Muscle of leg (tissue), 11 donors: ENCODE measurements around the gene RAPGEF5. TPM values are rescaled to one million over a fixed set of nuclear protein-coding genes. Genes with fewer than 3 reads are reported as not detected.

Source experiments
- DNase-seq: peaks from one replicate; pipeline ENCODE4 v3.0.0; 2013
- H3K27ac ChIP-seq: one replicate; pipeline ENCODE4 v1.5.1; 2013; ENCODE audit warnings: mild to moderate bottlenecking, low read length, control low read depth
- H3K27me3 ChIP-seq: one replicate; pipeline ENCODE4 v1.6.1; 2013; ENCODE audit warnings: low read length; ENCODE audit not compliant: control insufficient read depth, insufficient read depth
- H3K36me3 ChIP-seq: one replicate; pipeline ENCODE4 v1.6.1; 2013; ENCODE audit warnings: low read length; ENCODE audit not compliant: control insufficient read depth, insufficient read depth
- H3K4me1 ChIP-seq: one replicate; pipeline ENCODE4 v1.6.1; 2013; ENCODE audit warnings: low read length; ENCODE audit not compliant: control insufficient read depth, insufficient read depth
- H3K4me3 ChIP-seq: one replicate; pipeline ENCODE4 v1.5.1; 2013; ENCODE audit warnings: low read length, control low read depth
- H3K9me3 ChIP-seq: replicated peaks from 2 replicates; pipeline ENCODE4 v1.6.1; 2013; ENCODE audit warnings: low read depth, low read length; ENCODE audit not compliant: control insufficient read depth
- WGBS: methylation state at CpG from one replicate; pipeline ENCODE4 v1.1.5; 2013; ENCODE audit warnings: missing lambda C conversion rate; ENCODE audit not compliant: insufficient coverage; 5-methylcytosine and 5-hydroxymethylcytosine counted together
- polyA plus RNA-seq, 8 donors: library from polyadenylated mRNA; unstranded; fragments of 120-200 nt; gene quantifications; one replicate each; pipeline versions ENCODE4 v1.2.1 to v1.2.3, GENCODE V29; 2013; ENCODE audit warnings: inconsistent platforms in 1 of 8, low replicate concordance in 1 of 8; ENCODE audit not compliant: insufficient read length in 8 of 8, insufficient read depth in 1 of 8
- total RNA-seq: library from RNA; stranded (reverse); fragments of 120-200 nt; gene quantifications from one replicate; pipeline ENCODE4 v1.2.4, GENCODE V29; 2013

RAPGEF5 gene
- total and polyA plus RNA-seq, 9 donors, result 11.2 to 21.8 (median 13.5) TPM

DNA sequence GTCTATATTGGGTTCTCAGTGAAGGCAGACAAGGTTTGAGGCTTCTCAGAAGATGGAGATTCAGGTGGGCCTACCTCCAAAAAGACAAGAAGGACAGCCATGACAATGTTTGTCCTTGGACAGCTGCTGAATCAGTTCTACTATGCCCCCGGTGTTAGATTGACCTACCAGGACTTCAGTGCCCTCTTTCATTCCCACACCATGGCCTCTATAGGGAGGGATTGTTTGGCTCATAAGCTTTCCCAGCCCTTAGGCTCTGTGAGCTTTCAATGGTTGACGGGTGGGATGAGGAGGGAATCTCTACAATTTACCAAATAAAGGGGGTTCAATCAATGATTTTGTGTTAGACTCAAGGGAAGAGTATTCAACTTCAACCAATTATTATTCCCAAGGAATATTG lies 23.4 kb upstream of the RAPGEF5 start:
- Histone ChIP-seq H3K27ac (no peak overlapping the region), H3K36me3 (no peaks in the 10 kb centered on the region), H3K9me3 (no peaks in the 10 kb centered on the region), H3K4me3 (no peak overlapping the region), H3K4me1 (peaks cover 2% of the 10 kb centered on the region), H3K27me3 (no peaks in the 10 kb centered on the region)
- WGBS, result no CpG with 5 or more reads among the region's 2 CpGs
- DNase-seq, result no peak

DNA sequence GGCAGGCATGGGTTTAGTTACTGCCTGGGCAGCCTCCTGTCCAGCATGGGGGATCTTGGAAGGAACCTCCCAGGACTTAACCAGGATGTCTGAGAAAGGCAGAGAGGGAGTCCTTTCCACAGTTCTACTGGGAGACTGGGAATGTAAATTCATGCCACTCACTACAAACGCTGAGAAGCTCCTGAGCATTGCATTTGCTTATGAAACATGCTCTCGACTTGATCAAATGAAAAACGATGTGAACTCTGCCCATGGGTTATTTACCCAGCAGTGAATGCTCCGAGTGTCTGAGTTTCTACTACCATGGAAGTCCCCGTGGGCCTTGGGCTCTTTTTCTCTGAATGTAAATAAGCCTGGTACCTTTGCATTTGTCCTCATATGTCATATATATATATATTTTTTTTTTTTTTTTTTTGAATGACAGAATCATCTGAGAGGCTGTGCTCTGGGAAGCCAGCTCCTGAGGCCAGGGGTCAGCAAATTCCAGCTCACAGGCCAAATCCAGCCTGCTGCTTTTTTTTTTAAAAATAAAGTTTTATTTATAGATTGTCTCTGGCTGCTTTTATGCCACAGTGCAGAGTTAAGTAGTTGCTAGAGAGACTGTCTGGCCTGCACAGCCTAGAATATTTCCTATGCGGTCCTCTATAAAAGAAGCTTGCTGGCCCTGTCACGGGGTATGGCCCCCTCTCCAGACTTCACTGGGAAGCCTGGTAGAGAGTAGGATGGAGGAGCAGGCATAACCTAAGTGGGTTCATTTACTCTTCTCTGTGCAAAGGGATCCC lies 21.4 kb upstream of the RAPGEF5 start:
- DNase-seq, result no peak
- Histone ChIP-seq H3K9me3 (no peaks in the 10 kb centered on the region), H3K27me3 (no peaks in the 10 kb centered on the region), H3K4me3 (no peak overlapping the region), H3K4me1 (peaks cover 2% of the 10 kb centered on the region), H3K36me3 (no peaks in the 10 kb centered on the region), H3K27ac (no peak overlapping the region)
- WGBS, result 76% methylated on average over 4 of the region's 7 CpGs

DNA sequence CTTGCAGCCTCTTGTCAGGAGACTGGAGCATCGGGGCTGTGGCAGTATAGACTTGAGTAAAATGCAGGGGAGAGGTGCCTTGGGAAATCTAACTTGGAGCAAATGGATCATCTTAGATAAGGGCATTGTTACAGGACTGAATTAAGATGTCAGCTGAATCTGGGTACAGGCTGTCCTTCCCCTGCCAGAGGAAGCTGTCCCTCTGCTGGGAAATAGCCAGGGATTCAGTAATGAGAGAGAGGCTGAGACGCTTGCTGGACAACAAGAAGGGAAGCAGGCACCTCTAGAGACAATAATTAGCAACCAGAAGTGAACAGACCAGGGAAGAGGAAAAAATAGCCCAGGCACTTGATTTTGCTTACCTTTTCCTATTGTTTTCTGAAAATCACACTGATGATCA lies 20.7 kb upstream of the RAPGEF5 start:
- no peaks in the 10 kb centered on the region for H3K27me3 ChIP-seq
- DNase-seq, result peak; percentile 22
- 40% methylated on average over 1 of the region's 2 CpGs for WGBS
- no peaks in the 10 kb centered on the region for H3K36me3 ChIP-seq
- peak overlapping the region; percentile 22 for H3K27ac ChIP-seq
- H3K4me3 ChIP-seq, result no peak overlapping the region
- H3K4me1 ChIP-seq, result peaks cover 2% of the 10 kb centered on the region
- no peaks in the 10 kb centered on the region for H3K9me3 ChIP-seq

DNA sequence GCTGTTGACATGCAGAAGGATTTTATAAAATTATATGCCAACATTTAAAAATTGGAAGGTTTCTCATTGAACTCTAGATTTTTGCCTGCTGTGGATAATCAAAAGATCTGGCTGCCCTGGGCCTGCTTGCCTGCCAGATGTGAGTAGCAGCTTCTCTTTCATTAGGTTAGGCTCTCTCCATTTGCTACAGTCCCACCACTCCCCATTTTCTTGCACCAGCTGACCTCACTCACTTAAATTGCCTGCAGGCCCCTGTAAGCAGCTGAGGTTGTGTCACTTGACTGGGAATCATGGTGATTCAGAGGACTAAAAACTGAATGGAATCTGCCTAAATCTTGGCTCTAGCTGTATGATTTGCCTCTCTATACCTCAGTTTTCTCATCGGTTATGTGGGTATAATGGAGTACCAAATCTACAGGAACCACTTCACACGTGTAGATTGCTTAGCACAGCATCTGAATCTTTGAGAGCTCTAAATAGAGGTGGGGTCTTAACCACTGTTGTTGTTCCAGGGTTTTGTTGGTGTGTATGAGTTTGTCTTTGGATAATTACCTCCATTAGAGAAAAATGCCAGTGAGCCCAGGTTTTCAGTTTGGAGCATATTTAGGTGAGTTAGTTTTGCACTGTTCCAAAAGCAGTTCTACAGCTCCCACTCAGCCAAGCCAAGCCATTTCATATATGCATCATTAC lies 18.6 kb upstream of the RAPGEF5 start:
- Histone ChIP-seq H3K9me3 (no peaks in the 10 kb centered on the region), H3K36me3 (no peaks in the 10 kb centered on the region), H3K27ac (no peak overlapping the region), H3K4me1 (peaks cover 2% of the 10 kb centered on the region), H3K27me3 (no peaks in the 10 kb centered on the region), H3K4me3 (no peak overlapping the region)
- DNase-seq, result no peak
- WGBS, result no CpG with 5 or more reads among the region's 2 CpGs

DNA sequence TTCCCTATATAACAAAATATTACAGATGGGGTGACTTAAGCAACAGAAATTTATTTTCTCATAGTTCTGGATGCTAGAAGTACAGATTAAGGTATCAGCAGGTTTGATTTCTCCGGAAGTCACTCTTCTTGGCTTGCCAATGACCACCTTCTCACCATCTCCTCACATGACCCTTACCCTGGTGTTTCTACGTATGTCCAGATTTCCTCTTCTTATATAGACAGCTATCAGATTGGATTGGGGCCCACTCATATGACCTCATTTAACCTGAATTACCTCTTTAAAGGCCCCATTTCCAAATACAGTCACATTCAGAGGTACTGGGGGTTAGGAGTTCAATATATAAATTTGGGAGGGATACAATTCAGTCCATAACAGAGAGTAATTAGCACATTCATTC lies 17.0 kb upstream of the RAPGEF5 start:
- Histone ChIP-seq H3K4me3 (no peak overlapping the region), H3K27me3 (no peaks in the 10 kb centered on the region), H3K36me3 (no peaks in the 10 kb centered on the region), H3K27ac (no peak overlapping the region), H3K9me3 (no peaks in the 10 kb centered on the region), H3K4me1 (peaks cover 2% of the 10 kb centered on the region)
- no CpG with 5 or more reads among the region's 2 CpGs for WGBS
- DNase-seq, result no peak

DNA sequence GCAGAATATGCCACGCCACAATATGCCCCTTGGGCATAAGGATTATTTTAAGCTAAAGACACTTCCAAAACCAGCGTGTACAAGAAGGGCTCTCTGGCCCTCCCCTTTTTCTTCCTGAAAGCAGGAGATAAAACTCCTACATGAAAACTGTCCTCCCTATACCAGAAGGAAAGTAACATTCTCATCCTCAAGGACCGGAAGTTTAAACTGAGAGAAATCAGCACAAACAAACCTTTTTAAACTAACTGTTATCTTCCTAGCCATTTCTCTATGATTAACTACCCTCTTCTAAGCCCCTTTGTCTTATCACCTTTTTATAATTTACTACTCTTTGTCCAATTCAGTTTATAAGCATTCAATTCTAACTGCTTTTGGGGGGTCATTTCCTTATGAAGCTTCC lies 16.4 kb upstream of the RAPGEF5 start:
- no peaks in the 10 kb centered on the region for H3K27me3 ChIP-seq
- H3K27ac ChIP-seq, result no peak overlapping the region
- 45% methylated on average over 2 of the region's 3 CpGs for WGBS
- H3K9me3 ChIP-seq, result no peaks in the 10 kb centered on the region
- no peak overlapping the region for H3K4me3 ChIP-seq
- H3K36me3 ChIP-seq, result no peaks in the 10 kb centered on the region
- no peak for DNase-seq
- peaks cover 2% of the 10 kb centered on the region for H3K4me1 ChIP-seq

DNA sequence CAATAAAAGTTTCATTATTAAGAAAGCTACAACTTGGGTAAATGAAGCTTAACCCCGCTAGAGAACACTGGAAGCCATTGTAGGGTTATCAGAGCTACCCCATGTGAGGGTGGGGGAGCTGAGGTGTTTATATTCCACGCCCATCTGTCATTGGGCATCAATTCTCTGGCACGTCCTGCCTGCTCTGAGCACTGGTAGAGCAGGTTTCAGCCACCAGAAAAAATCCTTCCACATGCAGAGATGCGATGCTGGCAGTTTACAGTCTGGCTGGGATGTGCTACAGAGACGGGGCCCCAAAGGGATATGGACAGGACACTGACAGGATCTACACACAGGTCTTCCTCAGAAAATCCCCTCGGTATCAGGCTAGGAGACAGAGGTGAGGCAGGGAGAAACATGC lies 15.9 kb upstream of the RAPGEF5 start:
- no peak overlapping the region for H3K27ac ChIP-seq
- no peaks in the 10 kb centered on the region for H3K27me3 ChIP-seq
- whole genome bisulfite sequencing, result no CpG with 5 or more reads among the region's 6 CpGs
- H3K4me1 ChIP-seq, result no peaks in the 10 kb centered on the region
- H3K9me3 ChIP-seq, result no peaks in the 10 kb centered on the region
- H3K36me3 ChIP-seq, result no peaks in the 10 kb centered on the region
- H3K4me3 ChIP-seq, result no peak overlapping the region
- no peak for DNase-seq

DNA sequence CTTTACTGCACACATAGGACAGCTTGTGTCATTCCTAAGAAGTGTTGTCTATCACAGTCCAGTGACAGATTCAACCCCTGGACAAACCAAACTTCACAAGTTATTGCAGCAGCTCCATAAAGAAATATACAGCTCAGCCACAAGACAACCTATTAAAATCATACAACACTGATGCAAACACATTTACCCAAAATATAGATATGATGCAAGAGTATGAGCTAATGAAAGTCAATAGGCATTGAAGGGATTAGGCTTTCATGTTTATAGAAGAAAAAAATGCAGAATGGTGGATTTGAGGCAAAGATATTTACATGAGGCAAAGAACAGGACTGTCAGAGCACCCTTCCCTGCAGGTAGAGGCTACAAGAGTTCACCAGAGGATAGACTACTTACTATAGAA lies 14.9 kb upstream of the RAPGEF5 start:
- Histone ChIP-seq H3K27ac (no peak overlapping the region), H3K4me3 (no peak overlapping the region), H3K27me3 (no peaks in the 10 kb centered on the region)

DNA sequence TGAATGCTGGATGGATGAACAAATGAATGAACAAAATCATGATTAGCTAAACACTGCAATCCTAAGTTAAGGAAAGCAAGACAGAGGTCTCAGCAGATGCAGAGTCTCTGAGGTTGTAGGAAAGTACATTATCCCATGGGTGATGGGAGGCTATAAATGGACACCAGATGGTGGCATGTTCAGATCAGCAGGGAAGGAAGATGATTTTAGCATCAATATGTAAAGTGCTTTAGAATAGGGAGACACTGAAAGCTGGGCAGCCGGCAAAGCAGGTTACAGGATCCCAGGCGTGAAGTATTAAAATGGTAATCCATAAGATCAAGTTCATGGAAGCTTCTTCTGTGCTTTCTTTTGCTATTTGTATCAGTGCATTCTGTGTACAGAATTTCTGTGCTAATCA lies 7.9 kb upstream of the RAPGEF5 start:
- Histone ChIP-seq H3K36me3 (no peaks in the 10 kb centered on the region), H3K4me1 (no peaks in the 10 kb centered on the region), H3K9me3 (no peaks in the 10 kb centered on the region), H3K4me3 (no peak overlapping the region), H3K27me3 (no peaks in the 10 kb centered on the region), H3K27ac (no peak overlapping the region)
- DNase-seq, result peak; percentile 16
- no CpG with 5 or more reads among the region's 2 CpGs for WGBS

More for the DNA sequence above, 14.9 kb upstream of the RAPGEF5 start:
- no peaks in the 10 kb centered on the region for H3K4me1 ChIP-seq
- H3K9me3 ChIP-seq, result no peaks in the 10 kb centered on the region
- DNase-seq, result no peak
- no peaks in the 10 kb centered on the region for H3K36me3 ChIP-seq

DNA sequence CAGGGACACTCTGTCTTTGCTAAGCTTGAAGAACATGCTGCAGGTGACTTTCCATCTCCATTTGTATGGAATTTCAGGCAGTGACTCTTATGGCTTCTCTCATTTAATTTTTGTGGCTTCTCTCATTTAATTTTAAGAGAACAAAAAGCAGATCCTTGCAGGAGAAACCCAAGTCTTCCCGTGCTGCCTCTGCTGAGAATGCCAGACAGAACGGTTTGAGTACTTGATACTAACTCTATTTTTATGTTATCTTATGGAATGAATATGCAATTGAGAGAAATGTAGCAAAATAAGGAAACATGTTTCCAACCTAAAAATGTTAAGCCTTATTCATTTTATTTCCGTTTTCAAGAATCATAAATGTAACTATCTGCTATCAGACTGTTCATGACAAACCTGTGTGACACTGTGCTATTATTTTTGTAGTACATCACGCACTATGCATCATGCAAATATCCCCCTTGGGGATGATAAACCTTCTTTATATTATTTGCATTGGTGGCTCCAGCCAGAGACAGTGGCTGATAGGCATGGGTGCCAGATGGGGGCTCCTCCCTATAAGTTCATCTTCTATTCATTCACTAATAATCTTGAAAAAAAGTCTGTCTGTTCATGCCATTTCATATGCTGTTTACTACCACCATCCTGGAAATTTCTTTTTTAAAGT lies 6.9 kb upstream of the RAPGEF5 start:
- Histone ChIP-seq H3K4me1 (no peaks in the 10 kb centered on the region), H3K9me3 (no peaks in the 10 kb centered on the region), H3K27ac (no peak overlapping the region), H3K36me3 (no peaks in the 10 kb centered on the region), H3K27me3 (no peaks in the 10 kb centered on the region), H3K4me3 (no peak overlapping the region)
- WGBS, result no CpG with 5 or more reads among the region's 4 CpGs
- DNase-seq, result no peak
